Sigmoid colon (tissue), 4 donors: ENCODE data around the gene EGFLAM.

Experiments used
- EP300 ChIP-seq, 4 donors: sonication (generic); formaldehyde crosslinking; IDR thresholded peaks; one replicate each; pipeline ENCODE4 v1.6.1; 2017; ENCODE audit warnings: antibody characterized with exemption in 4 of 4
- POLR2A ChIP-seq, 2 donors: fragments of 450-650 bp; IDR thresholded peaks; one replicate each; pipeline ENCODE4 v1.6.1; 2016; ENCODE audit warnings: antibody characterized with exemption in 2 of 2, mild to moderate bottlenecking in 2 of 2, moderate library complexity in 2 of 2
- TF ChIP-seq, protein P1 (sequence below), 4 experiments: fragments of 450-650 bp in 3 of 4; fragments of 200-600 bp in 1 of 4; IDR thresholded peaks; one replicate each; pipeline ENCODE4 v1.5.1; 2016 to 2019; ENCODE audit warnings: antibody characterized with exemption in 4 of 4, mild to moderate bottlenecking in 3 of 4, moderate library complexity in 2 of 4

DNA sequence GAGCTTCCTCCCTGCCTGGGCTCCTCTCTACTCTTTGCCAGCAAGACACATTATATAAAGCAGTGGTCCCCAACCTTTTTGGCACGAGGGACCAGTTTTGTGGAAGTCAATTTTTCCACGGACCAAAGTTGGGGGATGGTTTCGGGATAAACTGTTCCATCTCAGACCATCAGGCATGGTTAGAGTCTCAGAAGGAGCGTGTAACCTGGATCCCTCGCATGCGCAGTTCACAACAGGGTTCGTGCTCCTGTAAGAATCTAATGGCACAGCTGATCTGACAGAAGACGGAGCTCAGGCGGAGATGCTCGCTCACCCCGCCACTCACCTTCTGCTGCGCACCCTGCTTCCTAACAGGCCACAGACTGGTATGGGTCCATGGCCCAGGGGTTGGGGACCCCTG is 155.3 kb downstream of the EGFLAM start:
- TF ChIP-seq POLR2A (IDR thresholded peaks at IDR 0.05) (no peak), EP300 (IDR thresholded peaks at IDR 0.05) (no peak)
- TF ChIP-seq, protein P1, sequence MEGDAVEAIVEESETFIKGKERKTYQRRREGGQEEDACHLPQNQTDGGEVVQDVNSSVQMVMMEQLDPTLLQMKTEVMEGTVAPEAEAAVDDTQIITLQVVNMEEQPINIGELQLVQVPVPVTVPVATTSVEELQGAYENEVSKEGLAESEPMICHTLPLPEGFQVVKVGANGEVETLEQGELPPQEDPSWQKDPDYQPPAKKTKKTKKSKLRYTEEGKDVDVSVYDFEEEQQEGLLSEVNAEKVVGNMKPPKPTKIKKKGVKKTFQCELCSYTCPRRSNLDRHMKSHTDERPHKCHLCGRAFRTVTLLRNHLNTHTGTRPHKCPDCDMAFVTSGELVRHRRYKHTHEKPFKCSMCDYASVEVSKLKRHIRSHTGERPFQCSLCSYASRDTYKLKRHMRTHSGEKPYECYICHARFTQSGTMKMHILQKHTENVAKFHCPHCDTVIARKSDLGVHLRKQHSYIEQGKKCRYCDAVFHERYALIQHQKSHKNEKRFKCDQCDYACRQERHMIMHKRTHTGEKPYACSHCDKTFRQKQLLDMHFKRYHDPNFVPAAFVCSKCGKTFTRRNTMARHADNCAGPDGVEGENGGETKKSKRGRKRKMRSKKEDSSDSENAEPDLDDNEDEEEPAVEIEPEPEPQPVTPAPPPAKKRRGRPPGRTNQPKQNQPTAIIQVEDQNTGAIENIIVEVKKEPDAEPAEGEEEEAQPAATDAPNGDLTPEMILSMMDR (IDR thresholded peaks at IDR 0.05), result no peak
